Measurements from ENCODE around the gene TMC1.

Gene TMC1

DNA sequence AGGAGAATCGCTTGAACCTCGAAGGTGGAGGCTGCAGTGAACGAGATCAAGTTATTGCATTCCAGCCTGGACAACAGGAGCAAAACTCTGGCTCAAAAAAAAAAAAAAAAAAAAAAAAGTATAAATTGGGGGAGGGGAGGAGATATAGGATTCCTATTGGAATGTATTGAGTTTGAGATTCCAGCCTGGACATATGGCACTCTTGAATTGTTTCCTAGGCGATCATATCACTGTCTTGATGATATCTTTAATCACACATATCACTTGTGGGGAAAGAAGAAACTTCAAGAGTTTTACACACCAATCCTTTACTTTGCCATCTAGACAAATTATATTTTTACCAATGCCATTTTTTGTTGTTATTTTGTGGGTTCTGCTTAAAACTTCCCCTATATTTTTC, 42.4 kb downstream of the TMC1 start:
- TF ChIP-seq, protein P1, sequence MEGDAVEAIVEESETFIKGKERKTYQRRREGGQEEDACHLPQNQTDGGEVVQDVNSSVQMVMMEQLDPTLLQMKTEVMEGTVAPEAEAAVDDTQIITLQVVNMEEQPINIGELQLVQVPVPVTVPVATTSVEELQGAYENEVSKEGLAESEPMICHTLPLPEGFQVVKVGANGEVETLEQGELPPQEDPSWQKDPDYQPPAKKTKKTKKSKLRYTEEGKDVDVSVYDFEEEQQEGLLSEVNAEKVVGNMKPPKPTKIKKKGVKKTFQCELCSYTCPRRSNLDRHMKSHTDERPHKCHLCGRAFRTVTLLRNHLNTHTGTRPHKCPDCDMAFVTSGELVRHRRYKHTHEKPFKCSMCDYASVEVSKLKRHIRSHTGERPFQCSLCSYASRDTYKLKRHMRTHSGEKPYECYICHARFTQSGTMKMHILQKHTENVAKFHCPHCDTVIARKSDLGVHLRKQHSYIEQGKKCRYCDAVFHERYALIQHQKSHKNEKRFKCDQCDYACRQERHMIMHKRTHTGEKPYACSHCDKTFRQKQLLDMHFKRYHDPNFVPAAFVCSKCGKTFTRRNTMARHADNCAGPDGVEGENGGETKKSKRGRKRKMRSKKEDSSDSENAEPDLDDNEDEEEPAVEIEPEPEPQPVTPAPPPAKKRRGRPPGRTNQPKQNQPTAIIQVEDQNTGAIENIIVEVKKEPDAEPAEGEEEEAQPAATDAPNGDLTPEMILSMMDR (conservative IDR thresholded peaks at IDR 0.05), result no peak
- peak overlapping the region; percentile 78 for H3K27ac ChIP-seq

DNA sequence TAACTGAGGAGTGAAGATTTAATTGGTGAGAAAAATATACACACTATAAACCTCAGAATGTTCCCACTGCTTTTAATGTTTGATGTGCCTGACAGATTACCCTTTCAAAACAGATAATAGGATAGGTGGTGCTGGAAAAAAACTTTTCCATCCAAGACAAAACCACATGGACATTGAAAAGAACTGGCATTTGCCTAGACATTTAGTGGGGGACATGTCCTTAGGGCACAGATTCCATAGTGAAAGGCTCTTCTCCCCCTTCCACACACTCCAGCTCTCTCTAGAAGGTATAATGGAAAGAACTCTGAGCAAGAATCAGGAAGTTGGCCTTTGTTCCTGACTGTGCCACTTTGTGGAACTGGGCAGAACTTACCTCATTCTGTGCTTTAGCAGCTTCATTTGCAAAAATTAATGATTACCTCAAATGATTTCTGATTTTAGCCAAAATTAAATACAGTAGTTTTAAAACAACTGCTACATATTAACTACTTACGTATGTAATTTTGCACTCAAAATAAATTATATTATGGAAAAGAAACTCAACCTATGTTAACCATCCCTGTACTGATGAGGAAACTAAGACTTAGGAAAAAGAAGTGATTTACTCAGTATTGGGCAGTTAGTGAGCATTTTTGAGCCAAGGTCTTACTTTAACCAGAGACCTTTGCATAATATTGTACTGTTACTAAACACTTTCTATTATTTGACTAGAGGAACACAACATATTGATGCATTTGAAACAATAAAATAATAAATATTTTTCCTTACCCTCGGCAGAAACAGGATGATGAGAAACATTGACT, 43.3 kb downstream of the TMC1 start:
- TF ChIP-seq, protein P1 (conservative IDR thresholded peaks at IDR 0.05), result no peak
- peak overlapping the region; percentile 78 for H3K27ac ChIP-seq

DNA sequence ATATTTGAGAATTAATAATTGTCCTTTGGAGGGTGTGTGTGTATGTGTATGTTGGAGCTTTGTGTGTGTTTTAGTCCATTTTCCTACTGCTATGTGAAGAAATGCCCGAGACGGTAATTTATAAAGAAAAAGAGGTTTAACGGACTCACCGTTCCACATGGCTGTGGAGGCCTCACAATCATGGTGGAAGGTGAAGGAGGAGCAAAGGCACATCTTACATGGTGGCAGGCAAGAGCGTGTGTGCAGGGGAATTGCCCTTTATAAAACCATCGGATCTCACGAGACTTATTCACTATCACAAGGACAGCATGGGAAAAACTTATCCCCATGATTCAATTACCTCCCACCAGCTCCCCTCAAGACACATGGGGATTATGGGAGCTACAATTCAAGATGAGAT, 44.1 kb downstream of the TMC1 start:
- TF ChIP-seq, protein P1 (conservative IDR thresholded peaks at IDR 0.05), result no peak
- peak overlapping the region; percentile 78 for H3K27ac ChIP-seq

DNA sequence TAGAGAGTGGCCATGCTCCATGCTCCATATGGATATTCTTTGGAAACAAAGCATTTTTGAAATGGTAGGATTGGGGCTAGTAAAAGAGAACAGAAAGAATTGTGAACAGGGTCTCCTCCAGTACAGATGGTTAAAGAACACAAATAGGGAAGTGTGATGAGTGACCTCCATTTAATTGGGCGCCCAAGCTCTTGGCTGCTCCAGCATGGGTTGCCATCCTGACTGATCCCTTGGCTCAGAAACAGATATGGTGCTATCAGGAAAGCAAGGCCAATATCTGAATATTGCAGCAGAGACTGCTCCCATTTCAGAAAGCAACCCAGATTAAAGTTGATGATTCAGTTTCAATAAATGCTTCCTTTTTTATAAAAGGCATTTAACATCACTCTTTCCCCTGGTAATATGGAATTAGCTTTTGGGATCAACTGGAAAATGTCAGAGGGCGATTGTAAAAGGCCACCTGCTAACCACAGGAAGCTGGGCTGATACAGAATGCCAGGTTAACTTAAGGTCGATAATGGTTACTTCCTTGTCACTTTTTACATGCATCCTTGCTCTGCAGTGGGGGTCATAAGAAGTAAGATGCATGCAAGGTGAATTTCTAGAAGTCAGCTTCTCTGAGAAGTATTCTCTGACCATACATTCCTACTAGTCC, 52.9 kb downstream of the TMC1 start:
- H3K27ac ChIP-seq, result peak overlapping the region; percentile 100
- TF ChIP-seq, protein P1 (conservative IDR thresholded peaks at IDR 0.05), result no peak

DNA sequence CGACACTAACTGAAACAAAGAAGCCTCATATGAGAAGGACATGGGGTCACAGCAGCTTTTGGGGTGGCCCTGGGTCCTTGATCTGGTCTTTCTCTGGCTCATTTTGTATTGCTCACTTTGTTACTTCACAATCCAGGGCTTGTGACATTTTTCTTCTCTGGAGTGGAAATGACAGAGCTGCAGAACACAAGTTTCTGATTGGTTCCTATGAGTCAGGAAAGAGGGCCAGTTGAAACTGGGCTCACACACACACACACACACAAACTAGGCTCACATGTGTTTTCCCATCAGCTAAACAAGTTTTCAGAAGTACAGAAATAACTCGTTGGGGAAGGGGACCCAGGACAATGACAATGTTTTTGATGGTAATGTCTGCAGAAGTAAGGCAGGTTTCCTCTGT, 54.3 kb downstream of the TMC1 start:
- TF ChIP-seq, protein P1 (conservative IDR thresholded peaks at IDR 0.05), result no peak
- H3K27ac ChIP-seq, result peak overlapping the region; percentile 100

DNA sequence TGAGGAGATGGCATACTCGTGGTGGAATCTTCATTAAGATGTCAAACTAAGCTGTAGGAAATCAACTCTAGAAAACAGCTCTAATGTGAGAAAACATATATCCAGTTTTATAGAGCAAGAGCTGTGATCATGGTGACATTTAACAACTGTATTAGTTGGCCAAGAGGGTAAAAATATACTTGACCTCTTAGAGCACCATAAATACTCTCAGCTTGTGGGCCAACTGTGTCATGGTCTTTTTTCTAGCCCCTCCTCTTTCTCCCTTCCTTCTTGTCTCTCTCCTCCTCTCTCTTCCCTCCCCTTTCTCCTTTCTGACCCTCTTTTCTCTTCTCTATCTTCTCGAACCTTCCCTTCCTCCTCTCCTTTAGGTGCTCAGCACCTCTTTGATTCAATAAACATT, 54.7 kb downstream of the TMC1 start:
- TF ChIP-seq, protein P1 (conservative IDR thresholded peaks at IDR 0.05), result no peak
- peak overlapping the region; percentile 100 for H3K27ac ChIP-seq

DNA sequence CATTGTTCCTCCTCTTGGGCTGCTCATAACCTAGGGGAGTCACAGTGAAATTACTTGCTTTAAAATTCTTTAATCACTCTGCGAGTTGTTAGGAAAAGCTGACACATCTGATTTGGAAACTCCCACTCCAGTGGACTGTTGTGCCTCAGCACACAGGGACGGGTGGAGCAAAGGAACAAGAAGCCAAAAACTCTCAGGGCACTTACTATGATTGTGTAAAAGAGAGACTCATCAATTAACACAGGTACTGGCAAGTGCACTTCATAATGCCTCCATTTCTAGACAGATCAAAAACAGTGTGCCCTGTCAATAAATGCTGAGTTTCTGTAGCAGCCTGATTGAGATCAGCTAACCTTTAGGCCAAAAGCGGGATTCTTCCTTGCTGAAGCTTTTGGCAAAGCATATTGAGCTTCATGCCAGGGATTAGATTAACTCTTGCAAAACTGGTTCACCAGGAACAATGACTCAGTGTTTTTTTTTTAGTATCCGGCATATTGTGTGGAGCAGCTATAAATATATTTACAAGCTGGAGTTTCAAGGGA, 55.9 kb downstream of the TMC1 start:
- H3K27ac ChIP-seq, result peak overlapping the region; percentile 100
- TF ChIP-seq, protein P1 (conservative IDR thresholded peaks at IDR 0.05), result no peak

Measured in VCaP (cell line).